Measurements from ENCODE around the gene ZNF414. TPM values are rescaled to one million over a fixed set of nuclear protein-coding genes. Genes with fewer than 3 reads are reported as not detected.

Gene ZNF414
- total RNA-seq, 1 experiment from 2014 or later, result 22.4 TPM

DNA sequence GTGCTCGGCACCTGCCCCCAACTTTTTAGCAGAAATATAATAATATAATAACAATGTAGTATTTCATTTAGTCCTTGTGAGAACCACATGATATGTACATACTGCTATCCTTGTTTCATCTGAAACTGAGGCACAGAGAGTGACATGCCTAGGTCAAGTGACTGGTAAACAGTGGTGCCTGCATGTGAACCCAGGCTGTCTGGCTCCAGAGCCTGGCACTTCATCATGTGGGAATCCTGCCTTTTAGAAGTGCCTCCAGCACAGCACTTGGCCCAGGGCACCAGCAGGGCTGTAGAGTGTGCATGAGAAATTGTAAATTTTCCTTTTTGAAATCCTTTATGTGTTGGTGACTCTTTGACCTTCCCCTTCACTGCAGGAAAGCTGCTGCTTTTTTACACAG is 39.0 kb downstream of the ZNF414 start:
- no peak overlapping the region for H3K27ac ChIP-seq
- TF ChIP-seq, protein P1, sequence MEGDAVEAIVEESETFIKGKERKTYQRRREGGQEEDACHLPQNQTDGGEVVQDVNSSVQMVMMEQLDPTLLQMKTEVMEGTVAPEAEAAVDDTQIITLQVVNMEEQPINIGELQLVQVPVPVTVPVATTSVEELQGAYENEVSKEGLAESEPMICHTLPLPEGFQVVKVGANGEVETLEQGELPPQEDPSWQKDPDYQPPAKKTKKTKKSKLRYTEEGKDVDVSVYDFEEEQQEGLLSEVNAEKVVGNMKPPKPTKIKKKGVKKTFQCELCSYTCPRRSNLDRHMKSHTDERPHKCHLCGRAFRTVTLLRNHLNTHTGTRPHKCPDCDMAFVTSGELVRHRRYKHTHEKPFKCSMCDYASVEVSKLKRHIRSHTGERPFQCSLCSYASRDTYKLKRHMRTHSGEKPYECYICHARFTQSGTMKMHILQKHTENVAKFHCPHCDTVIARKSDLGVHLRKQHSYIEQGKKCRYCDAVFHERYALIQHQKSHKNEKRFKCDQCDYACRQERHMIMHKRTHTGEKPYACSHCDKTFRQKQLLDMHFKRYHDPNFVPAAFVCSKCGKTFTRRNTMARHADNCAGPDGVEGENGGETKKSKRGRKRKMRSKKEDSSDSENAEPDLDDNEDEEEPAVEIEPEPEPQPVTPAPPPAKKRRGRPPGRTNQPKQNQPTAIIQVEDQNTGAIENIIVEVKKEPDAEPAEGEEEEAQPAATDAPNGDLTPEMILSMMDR (conservative IDR thresholded peaks at IDR 0.05), result no peak
- no peak for TF ChIP-seq EZH2 (IDR thresholded peaks at IDR 0.05; ENCODE audit: low read depth)
- ChIA-PET POLR2A (ENCODE audit: unreplicated experiment) (no interaction called here), CTCF (interaction anchor here (0.6 kb wide), 1 partner anchor 62 kb away, joined by 4 read pairs; the partner anchor contains the start of gene MARCHF2)
- H3K36me3 ChIP-seq (ENCODE audit: low read depth), result peaks cover 58% of the 10 kb centered on the region
- no peak overlapping the region for H2AFZ ChIP-seq
- no peak overlapping the region for H3K4me2 ChIP-seq
- peaks cover under 1% of the 10 kb centered on the region for H3K4me1 ChIP-seq (replicated peaks; ENCODE audit: insufficient read depth)
- no TSS peak for BruUV-seq (replicated peaks)
- no peak for DNase-seq
- intact Hi-C loops (cut with micrococcal nuclease; ENCODE audit: unreplicated experiment), result no loop called here
- no peaks in the 10 kb centered on the region for H3K9me2 ChIP-seq (ENCODE audit: insufficient read depth)
- H3K4me3 ChIP-seq, result no peak overlapping the region
- H3K79me2 ChIP-seq (ENCODE audit: low read depth), result peaks cover 56% of the 10 kb centered on the region
- no peaks in the 10 kb centered on the region for H3K9me3 ChIP-seq (ENCODE audit: insufficient read depth, low read depth)
- H3K27me3 ChIP-seq (ENCODE audit: insufficient read depth, low read depth), result no peaks in the 10 kb centered on the region
- peaks cover 53% of the 10 kb centered on the region for H3F3A ChIP-seq (ENCODE audit: insufficient read depth, low read depth)
- peaks cover 84% of the 10 kb centered on the region for H4K20me1 ChIP-seq (ENCODE audit: insufficient read depth)

DNA sequence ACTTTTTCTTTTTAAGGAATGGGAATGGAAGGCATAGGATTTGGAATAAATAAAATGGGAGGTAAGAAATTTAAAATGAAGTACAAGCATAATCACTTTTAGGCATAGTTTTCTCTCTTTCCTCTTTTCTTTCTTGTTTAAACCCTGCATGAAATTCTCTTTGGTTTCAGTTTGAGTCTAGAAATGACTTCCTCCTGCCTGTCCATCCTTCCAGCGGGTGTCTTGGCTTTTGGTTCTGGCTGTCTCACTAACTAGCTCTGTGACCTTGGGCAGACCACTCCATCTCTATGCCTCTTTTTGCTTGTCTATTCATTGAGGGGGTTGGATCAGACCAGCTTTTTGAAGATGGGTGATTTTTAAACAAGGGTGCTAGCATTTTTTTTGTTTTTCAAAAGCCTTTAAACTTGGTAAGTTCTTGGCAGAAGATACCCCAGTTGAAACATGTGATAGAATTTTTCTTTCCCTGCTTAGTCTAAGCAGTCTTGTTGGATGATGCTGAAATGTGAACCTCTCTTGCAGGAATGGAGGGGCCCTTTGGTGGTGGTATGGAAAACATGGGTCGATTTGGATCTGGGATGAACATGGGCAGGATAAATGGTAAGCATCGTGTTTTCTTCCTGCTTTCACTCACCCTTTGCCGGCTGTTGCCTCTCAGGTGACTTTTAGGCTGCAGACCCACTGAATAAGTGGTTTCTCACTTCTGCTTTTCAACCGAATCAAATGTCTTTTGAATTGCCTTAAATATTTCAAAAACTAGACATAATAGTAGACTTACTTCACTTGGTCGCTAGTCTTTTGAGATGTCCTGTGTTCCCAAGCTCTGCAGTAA is 40.1 kb downstream of the ZNF414 start:
- H3K9me3 ChIP-seq (ENCODE audit: insufficient read depth, low read depth), result no peaks in the 10 kb centered on the region
- H3K36me3 ChIP-seq (ENCODE audit: low read depth), result peaks cover 63% of the 10 kb centered on the region
- H3K27ac ChIP-seq, result no peak overlapping the region
- H3F3A ChIP-seq (ENCODE audit: insufficient read depth, low read depth), result peaks cover 49% of the 10 kb centered on the region; the same call in 1 of the 2 replicates
- H3K27me3 ChIP-seq (ENCODE audit: insufficient read depth, low read depth), result no peaks in the 10 kb centered on the region
- no TSS peak for BruUV-seq (replicated peaks)
- ChIA-PET CTCF (interaction anchor here (0.5 kb wide), 1 partner anchor 262 kb away, joined by 3 read pairs; no protein-coding TSS in a partner anchor), POLR2A (ENCODE audit: unreplicated experiment) (no interaction called here)
- H3K4me1 ChIP-seq (replicated peaks; ENCODE audit: insufficient read depth), result no peaks in the 10 kb centered on the region
- no peak overlapping the region for H2AFZ ChIP-seq
- H4K20me1 ChIP-seq (ENCODE audit: insufficient read depth), result peaks cover 89% of the 10 kb centered on the region
- intact Hi-C loops (cut with micrococcal nuclease; ENCODE audit: unreplicated experiment), result no loop called here
- H3K9me2 ChIP-seq (ENCODE audit: insufficient read depth), result no peaks in the 10 kb centered on the region
- H3K79me2 ChIP-seq (ENCODE audit: low read depth), result peaks cover 53% of the 10 kb centered on the region; the same call in 1 of the 2 replicates
- no peak for DNase-seq
- no peak overlapping the region for H3K4me3 ChIP-seq
- H3K4me2 ChIP-seq, result no peak overlapping the region
- no peak for TF ChIP-seq EZH2 (IDR thresholded peaks at IDR 0.05; ENCODE audit: low read depth)
- TF ChIP-seq, protein P1 (conservative IDR thresholded peaks at IDR 0.05), result no peak

DNA sequence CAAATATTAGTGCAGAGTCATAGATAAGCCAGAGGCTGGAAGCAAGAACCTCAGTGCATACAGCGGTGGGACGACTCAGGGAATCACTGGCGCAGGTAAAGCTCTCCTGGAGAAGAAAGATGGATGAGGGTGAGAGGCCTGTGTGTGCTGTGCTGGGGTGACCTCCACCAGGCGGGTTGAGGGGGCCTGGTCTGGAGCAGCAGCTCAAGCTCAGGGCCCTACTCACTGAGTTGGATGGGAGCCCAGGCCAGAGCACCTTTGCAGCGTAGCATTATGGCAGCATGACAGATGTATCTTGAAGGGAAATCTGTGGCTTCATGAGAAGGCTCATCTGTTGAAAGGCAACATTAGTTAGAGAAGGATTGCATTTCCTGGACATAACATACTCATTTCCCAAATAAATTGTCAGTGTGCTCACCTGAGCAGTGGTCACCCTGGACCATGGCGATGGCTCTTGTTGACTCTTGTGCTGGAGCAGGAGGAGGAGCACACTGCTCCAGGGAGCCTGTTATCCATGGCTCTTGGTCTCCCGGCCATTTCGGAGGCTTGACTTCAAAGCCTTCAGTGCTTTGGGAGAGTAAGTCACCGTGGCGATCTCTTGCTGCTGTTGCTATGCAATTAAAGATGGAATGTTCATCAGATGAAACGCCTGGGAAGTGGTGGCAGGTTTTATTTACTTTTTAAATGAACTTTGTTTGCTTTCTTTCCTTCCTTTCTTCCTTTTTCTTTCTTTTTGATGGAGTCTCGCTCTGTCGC is 44.2 kb downstream of the ZNF414 start:
- Histone ChIP-seq H3K79me2 (ENCODE audit: low read depth) (peaks cover 47% of the 10 kb centered on the region), H3K36me3 (ENCODE audit: low read depth) (peaks cover 68% of the 10 kb centered on the region), H2AFZ (no peak overlapping the region), H3F3A (ENCODE audit: insufficient read depth, low read depth) (peaks cover 61% of the 10 kb centered on the region), H3K4me3 (no peak overlapping the region), H4K20me1 (ENCODE audit: insufficient read depth) (peaks cover 92% of the 10 kb centered on the region), H3K27ac (no peak overlapping the region), H3K9me3 (ENCODE audit: insufficient read depth, low read depth) (no peaks in the 10 kb centered on the region), H3K4me2 (no peak overlapping the region), H3K27me3 (ENCODE audit: insufficient read depth, low read depth) (no peaks in the 10 kb centered on the region), H3K4me1 (replicated peaks; ENCODE audit: insufficient read depth) (no peaks in the 10 kb centered on the region), H3K9me2 (ENCODE audit: insufficient read depth) (no peaks in the 10 kb centered on the region)
- intact Hi-C loops (cut with micrococcal nuclease; ENCODE audit: unreplicated experiment), result no loop called here
- POLR2A ChIA-PET (ENCODE audit: unreplicated experiment), result no interaction called here
- TF ChIP-seq EZH2 (IDR thresholded peaks at IDR 0.05; ENCODE audit: low read depth), result no peak
- TF ChIP-seq, protein P1 (conservative IDR thresholded peaks at IDR 0.05), result no peak
- no peak for DNase-seq
- BruUV-seq (replicated peaks), result no TSS peak
- CTCF ChIA-PET, result no interaction called here
